22Rv1 (cell line): ENCODE data around the gene TSPAN18.

Experiments used
- H3K27ac ChIP-seq: fragments of 450-650 bp; 2 replicates; pipeline ENCODE4 v1.5.1; 2017
- ZFX ChIP-seq: fragments of 450-650 bp; IDR thresholded peaks from 2 replicates; pipeline ENCODE4 v1.6.1; 2017; ENCODE audit warnings: antibody characterized with exemption, borderline replicate concordance
- TF ChIP-seq, protein P1 (sequence below): fragments of 450-650 bp; IDR thresholded peaks from 2 replicates; pipeline ENCODE4 v1.5.1; 2017; ENCODE audit warnings: mild to moderate bottlenecking

The TSPAN18 gene

DNA sequence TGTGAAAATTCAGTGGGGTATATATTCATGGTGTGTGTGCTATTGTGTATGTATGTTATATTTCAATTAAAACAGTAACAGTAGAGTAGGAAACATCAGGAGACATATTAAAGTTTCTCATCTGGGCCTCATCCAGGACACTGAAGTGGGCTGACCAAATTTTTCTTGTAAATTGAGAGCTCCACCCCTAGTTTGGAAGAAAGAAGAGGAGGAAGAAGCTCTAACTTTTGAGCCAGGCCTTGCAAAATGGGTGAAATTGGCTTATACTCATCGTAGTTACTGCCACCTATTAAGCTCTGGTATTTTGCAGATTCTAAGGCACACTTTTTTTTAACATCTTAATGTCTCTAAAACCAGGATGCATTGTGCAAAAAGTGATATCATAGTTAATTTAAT, 33.7 kb downstream of the TSPAN18 start:
- TF ChIP-seq, protein P1, sequence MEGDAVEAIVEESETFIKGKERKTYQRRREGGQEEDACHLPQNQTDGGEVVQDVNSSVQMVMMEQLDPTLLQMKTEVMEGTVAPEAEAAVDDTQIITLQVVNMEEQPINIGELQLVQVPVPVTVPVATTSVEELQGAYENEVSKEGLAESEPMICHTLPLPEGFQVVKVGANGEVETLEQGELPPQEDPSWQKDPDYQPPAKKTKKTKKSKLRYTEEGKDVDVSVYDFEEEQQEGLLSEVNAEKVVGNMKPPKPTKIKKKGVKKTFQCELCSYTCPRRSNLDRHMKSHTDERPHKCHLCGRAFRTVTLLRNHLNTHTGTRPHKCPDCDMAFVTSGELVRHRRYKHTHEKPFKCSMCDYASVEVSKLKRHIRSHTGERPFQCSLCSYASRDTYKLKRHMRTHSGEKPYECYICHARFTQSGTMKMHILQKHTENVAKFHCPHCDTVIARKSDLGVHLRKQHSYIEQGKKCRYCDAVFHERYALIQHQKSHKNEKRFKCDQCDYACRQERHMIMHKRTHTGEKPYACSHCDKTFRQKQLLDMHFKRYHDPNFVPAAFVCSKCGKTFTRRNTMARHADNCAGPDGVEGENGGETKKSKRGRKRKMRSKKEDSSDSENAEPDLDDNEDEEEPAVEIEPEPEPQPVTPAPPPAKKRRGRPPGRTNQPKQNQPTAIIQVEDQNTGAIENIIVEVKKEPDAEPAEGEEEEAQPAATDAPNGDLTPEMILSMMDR: no peak

DNA sequence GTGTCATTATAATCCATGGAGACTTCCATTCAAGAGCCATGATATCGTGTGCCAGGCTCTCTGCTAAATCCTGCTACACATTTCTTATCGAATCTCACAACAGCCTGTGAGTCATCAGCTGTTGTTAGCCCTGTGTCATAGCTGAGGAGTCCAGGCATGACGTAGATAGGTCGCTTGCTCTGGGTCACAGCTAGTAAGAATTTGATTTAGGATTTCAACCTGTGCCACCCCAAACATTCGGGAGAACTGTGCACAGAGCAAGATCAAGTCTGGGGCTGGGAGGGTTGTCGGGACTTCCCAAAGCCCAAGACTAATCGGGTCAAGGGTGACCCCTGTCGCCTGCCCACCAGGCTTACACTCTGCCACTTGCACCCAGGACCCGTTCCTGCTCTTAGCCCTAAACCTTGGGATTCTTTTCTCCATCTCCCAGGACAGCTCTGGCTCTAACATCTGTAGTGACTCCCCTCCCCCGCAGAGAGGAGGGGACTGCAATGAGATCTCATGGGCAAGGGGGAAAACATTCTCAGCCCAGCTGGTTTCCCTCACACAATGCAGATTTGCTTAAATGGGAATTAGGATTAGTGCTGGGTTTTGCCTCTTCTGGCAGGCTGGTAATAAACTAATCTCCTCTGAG, 34.3 kb downstream of the TSPAN18 start:
- TF ChIP-seq ZFX: no peak
- TF ChIP-seq, protein P1: no peak
- H3K27ac ChIP-seq: no peak overlapping the region

More for the DNA sequence above, 33.7 kb downstream of the TSPAN18 start:
- H3K27ac ChIP-seq: no peak overlapping the region

DNA sequence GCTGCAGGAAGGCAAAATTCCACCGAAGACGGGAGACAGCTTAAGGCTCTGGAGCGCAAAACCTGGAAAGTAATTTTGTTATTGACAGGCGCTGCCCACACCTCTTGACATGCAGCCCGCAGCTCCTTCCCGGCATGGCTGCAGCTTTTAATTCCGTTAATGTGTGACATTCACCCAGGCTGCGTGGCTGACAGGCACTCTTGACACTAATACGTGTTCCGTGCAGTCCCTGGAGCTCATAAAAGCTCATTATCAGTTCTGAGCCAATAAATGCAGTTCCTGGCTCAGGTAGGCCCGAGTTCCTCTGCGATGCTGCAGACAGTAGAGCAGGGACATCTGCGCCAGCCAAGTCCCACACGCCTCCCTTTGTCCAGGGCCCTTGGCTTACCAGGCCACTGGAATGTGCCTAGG, 34.8 kb downstream of the TSPAN18 start:
- no peak overlapping the region for H3K27ac ChIP-seq
- no peak for TF ChIP-seq ZFX
- TF ChIP-seq, protein P1: no peak

- H3K27ac ChIP-seq: no peak overlapping the region
- no peak for TF ChIP-seq ZFX
- TF ChIP-seq, protein P1: no peak
These were observed 36.5 kb downstream of the TSPAN18 start for GRCh38 chr11:44763121-44763820.

DNA sequence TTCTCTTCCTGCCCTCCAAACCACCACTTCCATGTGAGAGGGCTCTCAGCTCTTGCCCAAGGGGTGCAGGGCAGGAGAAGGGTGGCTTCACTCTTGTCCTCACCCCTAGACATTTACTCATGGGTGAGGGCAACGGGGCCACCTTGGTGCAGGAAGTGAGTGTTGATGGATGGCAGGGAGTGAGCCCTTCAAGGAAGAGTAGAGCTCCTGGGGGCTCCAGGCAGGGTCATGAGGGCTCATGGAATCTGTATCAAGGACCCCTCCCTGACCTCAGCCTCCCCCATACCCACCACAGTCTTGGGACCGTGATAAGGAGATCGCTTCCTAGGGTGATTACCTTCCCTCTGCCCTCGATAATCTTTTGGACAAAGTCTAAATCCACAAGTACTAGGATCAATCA, 37.8 kb downstream of the TSPAN18 start:
- TF ChIP-seq, protein P1: no peak
- TF ChIP-seq ZFX: no peak
- no peak overlapping the region for H3K27ac ChIP-seq

GRCh38 chr11:44765026-44765595, 38.3 kb downstream of the TSPAN18 start:
- TF ChIP-seq, protein P1: no peak
- no peak for TF ChIP-seq ZFX
- no peak overlapping the region for H3K27ac ChIP-seq

DNA sequence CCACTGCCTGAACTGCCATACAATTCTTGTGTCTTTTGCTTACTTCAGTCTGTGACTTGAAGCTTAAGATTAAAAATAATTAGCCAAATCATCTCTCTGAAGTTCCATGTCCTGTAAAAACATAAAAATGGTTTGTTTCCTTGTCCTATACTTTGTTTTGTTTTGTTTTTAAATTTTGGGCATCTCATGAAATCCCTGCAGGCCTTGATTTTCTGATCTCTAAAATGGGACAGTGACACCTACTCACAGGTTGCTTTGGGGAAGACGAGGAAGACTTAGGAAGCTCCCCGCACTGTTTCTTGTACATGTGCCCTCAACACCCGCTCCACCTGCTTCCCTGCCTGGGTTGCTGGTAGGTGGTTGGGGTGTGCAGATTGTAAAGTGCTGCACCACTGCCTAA, 38.9 kb downstream of the TSPAN18 start:
- no peak for TF ChIP-seq ZFX
- TF ChIP-seq, protein P1: no peak
- no peak overlapping the region for H3K27ac ChIP-seq
